ENCODE results near the gene TUBA4A. TPM values are rescaled to one million over a fixed set of nuclear protein-coding genes. Genes with fewer than 3 reads are reported as not detected.

The TUBA4A gene
- total RNA-seq, 1 donor from 2014 or later = 18.0 TPM

- Histone ChIP-seq H3K36me3 (ENCODE audit: insufficient read depth, low read length) (peaks cover 31% of the 10 kb centered on the region), H3K27ac (ENCODE audit: low read depth, low read length) (no peak overlapping the region), H2AFZ (ENCODE audit: low read depth, low read length) (no peak overlapping the region), H3K27me3 (ENCODE audit: insufficient read depth, low read length) (no peaks in the 10 kb centered on the region), H3K4me2 (ENCODE audit: low read length) (no peak overlapping the region), H3K9ac (ENCODE audit: low read length) (no peak overlapping the region), H3K79me2 (ENCODE audit: insufficient read depth, low read length) (peaks cover 11% of the 10 kb centered on the region), H3K4me3 (ENCODE audit: insufficient read depth, low read depth, low read length) (no peak overlapping the region), H3K9me3 (ENCODE audit: insufficient read depth, low read depth, low read length) (no peaks in the 10 kb centered on the region), H3K4me1 (ENCODE audit: insufficient read depth, low read length) (peaks cover 8% of the 10 kb centered on the region), H4K20me1 (ENCODE audit: insufficient read depth, low read length) (no peaks in the 10 kb centered on the region)
- H3K4me1 Mint-ChIP-seq (ENCODE audit: low read depth, unreplicated experiment) = peaks cover 5% of the 10 kb centered on the region
- FAIRE-seq (no peak), DNase-seq (ENCODE audit: low read depth) (no peak)
- no peak overlapping the region for H3K4me3 Mint-ChIP-seq (ENCODE audit: unreplicated experiment)
- H3K27me3 Mint-ChIP-seq (ENCODE audit: low read depth, unreplicated experiment) = no peaks in the 10 kb centered on the region
- peaks cover 32% of the 10 kb centered on the region for H3K36me3 Mint-ChIP-seq (ENCODE audit: low read depth, unreplicated experiment)
- no peak for TF ChIP-seq EZH2 (IDR thresholded peaks at IDR 0.05; ENCODE audit: insufficient read depth, low read length)
- TF ChIP-seq CTCF (IDR thresholded peaks at IDR 0.05; ENCODE audit: insufficient read depth, low read depth, low read length) = no peak
- no peak overlapping the region for H3K27ac Mint-ChIP-seq (ENCODE audit: unreplicated experiment)
- H3K9me3 Mint-ChIP-seq (ENCODE audit: unreplicated experiment) = no peaks in the 10 kb centered on the region
These were observed 19.4 kb downstream of the TUBA4A start for GRCh38 chr2:219234331-219234730.

GRCh38 chr2:219230059-219230540 is 23.6 kb downstream of the TUBA4A start:
- H3K79me2 ChIP-seq (ENCODE audit: insufficient read depth, low read length) = peaks cover 35% of the 10 kb centered on the region
- Mint-ChIP-seq H3K4me1 (ENCODE audit: low read depth, unreplicated experiment) (peaks cover 10% of the 10 kb centered on the region), H3K9me3 (ENCODE audit: unreplicated experiment) (no peaks in the 10 kb centered on the region), H3K36me3 (ENCODE audit: low read depth, unreplicated experiment) (peaks cover 22% of the 10 kb centered on the region), H3K27ac (ENCODE audit: unreplicated experiment) (peak overlapping the region; percentile 98), H3K27me3 (ENCODE audit: low read depth, unreplicated experiment) (no peaks in the 10 kb centered on the region), H3K4me3 (ENCODE audit: unreplicated experiment) (peak overlapping the region; percentile 100)
- peak overlapping the region; percentile 83 for H2AFZ ChIP-seq (ENCODE audit: low read depth, low read length)
- H3K27ac ChIP-seq (ENCODE audit: low read depth, low read length) = peak overlapping the region; percentile 72
- FAIRE-seq (no peak), DNase-seq (ENCODE audit: low read depth) (peak; percentile 24)
- peaks cover 21% of the 10 kb centered on the region for H3K36me3 ChIP-seq (ENCODE audit: insufficient read depth, low read length)
- TF ChIP-seq CTCF (IDR thresholded peaks at IDR 0.05; ENCODE audit: insufficient read depth, low read depth, low read length) = no peak
- no peak for TF ChIP-seq EZH2 (IDR thresholded peaks at IDR 0.05; ENCODE audit: insufficient read depth, low read length)
- H3K4me2 ChIP-seq (ENCODE audit: low read length) = peak overlapping the region; percentile 93
- no peaks in the 10 kb centered on the region for H3K9me3 ChIP-seq (ENCODE audit: insufficient read depth, low read depth, low read length)
- H3K4me3 ChIP-seq (ENCODE audit: insufficient read depth, low read depth, low read length) = peak overlapping the region; percentile 93
- peaks cover 10% of the 10 kb centered on the region for H4K20me1 ChIP-seq (ENCODE audit: insufficient read depth, low read length)
- H3K27me3 ChIP-seq (ENCODE audit: insufficient read depth, low read length) = no peaks in the 10 kb centered on the region
- H3K9ac ChIP-seq (ENCODE audit: low read length) = peak overlapping the region; percentile 90
- H3K4me1 ChIP-seq (ENCODE audit: insufficient read depth, low read length) = peaks cover 20% of the 10 kb centered on the region

GRCh38 chr2:219229305-219230058 is 24.2 kb downstream of the TUBA4A start, which contains the start of the genes ANKZF1 and ATG9A:
ANKZF1 (plus strand) TSS chr2:219229806; CDS start chr2:219230258, 452 bp downstream.
ATG9A (minus strand) TSS chr2:219229636; CDS start chr2:219228024, 1,612 bp downstream.
- Histone ChIP-seq H4K20me1 (ENCODE audit: insufficient read depth, low read length) (peaks cover 10% of the 10 kb centered on the region), H3K9ac (ENCODE audit: low read length) (peak within 1 kb of the TSS; percentile 90), H3K27ac (ENCODE audit: low read depth, low read length) (peak within 1 kb of the TSS; percentile 86), H3K9me3 (ENCODE audit: insufficient read depth, low read depth, low read length) (no peaks in the 10 kb centered on the region), H3K4me1 (ENCODE audit: insufficient read depth, low read length) (peaks cover 20% of the 10 kb centered on the region), H3K4me3 (ENCODE audit: insufficient read depth, low read depth, low read length) (peak within 1 kb of the TSS; percentile 93), H3K36me3 (ENCODE audit: insufficient read depth, low read length) (peaks cover 25% of the 10 kb centered on the region), H3K27me3 (ENCODE audit: insufficient read depth, low read length) (no peaks in the 10 kb centered on the region), H2AFZ (ENCODE audit: low read depth, low read length) (peak within 1 kb of the TSS; percentile 83), H3K79me2 (ENCODE audit: insufficient read depth, low read length) (peaks cover 35% of the 10 kb centered on the region), H3K4me2 (ENCODE audit: low read length) (peak within 1 kb of the TSS; percentile 99)
- peak within 1 kb of the TSS; percentile 98 for H3K27ac Mint-ChIP-seq (ENCODE audit: unreplicated experiment)
- peaks cover 10% of the 10 kb centered on the region for H3K4me1 Mint-ChIP-seq (ENCODE audit: low read depth, unreplicated experiment)
- H3K36me3 Mint-ChIP-seq (ENCODE audit: low read depth, unreplicated experiment) = peaks cover 24% of the 10 kb centered on the region
- DNase-seq (ENCODE audit: low read depth) = peak; percentile 98
- H3K9me3 Mint-ChIP-seq (ENCODE audit: unreplicated experiment) = no peaks in the 10 kb centered on the region
- no peak for FAIRE-seq
- TF ChIP-seq EZH2 (IDR thresholded peaks at IDR 0.05; ENCODE audit: insufficient read depth, low read length) = no peak
- no peak for TF ChIP-seq CTCF (IDR thresholded peaks at IDR 0.05; ENCODE audit: insufficient read depth, low read depth, low read length)
- no peaks in the 10 kb centered on the region for H3K27me3 Mint-ChIP-seq (ENCODE audit: low read depth, unreplicated experiment)
- H3K4me3 Mint-ChIP-seq (ENCODE audit: unreplicated experiment) = peak within 1 kb of the TSS; percentile 100

All from astrocyte (in vitro differentiated cells and primary cell).